ENCODE results near the gene NDUFS7. TPM values are rescaled to one million over a fixed set of nuclear protein-coding genes. Genes with fewer than 3 reads are reported as not detected.

Gene NDUFS7
- total RNA-seq, 2 experiments from 2014 or later, result 93.4 to 113 TPM

GRCh38 chr19:1389033-1389940 lies 5.6 kb downstream of the NDUFS7 start:
- ChIA-PET POLR2A (no interaction called here), CTCF (no interaction called here)
- no peak for DNase-seq
- H3K36me3 Mint-ChIP-seq (ENCODE audit: low read depth), result peaks cover 32% of the 10 kb centered on the region
- peaks cover 14% of the 10 kb centered on the region for H3K4me1 Mint-ChIP-seq
- H3K27ac Mint-ChIP-seq, result no peak overlapping the region
- H3K4me3 Mint-ChIP-seq, result no peak overlapping the region
- no peaks in the 10 kb centered on the region for H3K9me3 Mint-ChIP-seq (ENCODE audit: low read depth)
- intact Hi-C loops (cut with DNase I, micrococcal nuclease), result no loop called here
- H3K27me3 Mint-ChIP-seq, result no peaks in the 10 kb centered on the region
- no peak for ATAC-seq

- CTCF ChIA-PET, result no interaction called here
- no peak for ATAC-seq
- peaks cover 6% of the 10 kb centered on the region for H3K4me1 Mint-ChIP-seq
- peaks cover 32% of the 10 kb centered on the region for H3K36me3 Mint-ChIP-seq (ENCODE audit: low read depth)
- no peak overlapping the region for H3K27ac Mint-ChIP-seq
- no peaks in the 10 kb centered on the region for H3K9me3 Mint-ChIP-seq (ENCODE audit: low read depth)
- DNase-seq, result no peak
- intact Hi-C loops (cut with DNase I, micrococcal nuclease), result no loop called here
- H3K4me3 Mint-ChIP-seq, result no peak overlapping the region
- POLR2A ChIA-PET, result no interaction called here
- no peaks in the 10 kb centered on the region for H3K27me3 Mint-ChIP-seq
Measured at GRCh38 chr19:1390890-1391423, 7.2 kb downstream of the NDUFS7 start.

- DNase-seq (no peak), ATAC-seq (no peak)
- Mint-ChIP-seq H3K4me1 (peaks cover 5% of the 10 kb centered on the region), H3K4me3 (no peak overlapping the region), H3K36me3 (ENCODE audit: low read depth) (peaks cover 29% of the 10 kb centered on the region), H3K9me3 (ENCODE audit: low read depth) (no peaks in the 10 kb centered on the region), H3K27ac (no peak overlapping the region), H3K27me3 (no peaks in the 10 kb centered on the region)
- ChIA-PET POLR2A (no interaction called here), CTCF (interaction anchor here (0.5 kb wide), 1 partner anchor 51 kb away, joined by 3 read pairs; no protein-coding TSS in a partner anchor)
- intact Hi-C loops (cut with DNase I, micrococcal nuclease), result no loop called here
Measured at GRCh38 chr19:1392407-1392806, 8.7 kb downstream of the NDUFS7 start.

GRCh38 chr19:1392939-1393530 lies 9.3 kb downstream of the NDUFS7 start:
- DNase-seq, result no peak
- no peaks in the 10 kb centered on the region for H3K9me3 Mint-ChIP-seq (ENCODE audit: low read depth)
- POLR2A ChIA-PET, result no interaction called here
- H3K4me3 Mint-ChIP-seq, result no peak overlapping the region
- CTCF ChIA-PET, result no interaction called here
- no peaks in the 10 kb centered on the region for H3K27me3 Mint-ChIP-seq
- ATAC-seq, result no peak
- H3K4me1 Mint-ChIP-seq, result peaks cover 5% of the 10 kb centered on the region
- no peak overlapping the region for H3K27ac Mint-ChIP-seq
- intact Hi-C loops (cut with DNase I, micrococcal nuclease), result no loop called here
- H3K36me3 Mint-ChIP-seq (ENCODE audit: low read depth), result peaks cover 29% of the 10 kb centered on the region

- no peak for DNase-seq
- Mint-ChIP-seq H3K27me3 (no peaks in the 10 kb centered on the region), H3K4me3 (no peak overlapping the region), H3K36me3 (ENCODE audit: low read depth) (peaks cover 25% of the 10 kb centered on the region), H3K9me3 (ENCODE audit: low read depth) (no peaks in the 10 kb centered on the region), H3K27ac (no peak overlapping the region), H3K4me1 (peaks cover 5% of the 10 kb centered on the region)
- ChIA-PET POLR2A (no interaction called here), CTCF (no interaction called here)
- no peak for ATAC-seq
- intact Hi-C loops (cut with DNase I, micrococcal nuclease), result no loop called here
Measured at GRCh38 chr19:1393841-1394240, 10.1 kb downstream of the NDUFS7 start.

GRCh38 chr19:1394252-1395193 lies 10.8 kb downstream of the NDUFS7 start:
- Mint-ChIP-seq H3K27me3 (no peaks in the 10 kb centered on the region), H3K9me3 (ENCODE audit: low read depth) (no peaks in the 10 kb centered on the region), H3K27ac (no peak overlapping the region), H3K36me3 (ENCODE audit: low read depth) (peaks cover 19% of the 10 kb centered on the region), H3K4me1 (peaks cover 5% of the 10 kb centered on the region), H3K4me3 (no peak overlapping the region)
- ChIA-PET CTCF (no interaction called here), POLR2A (no interaction called here)
- ATAC-seq (no peak), DNase-seq (no peak)
- intact Hi-C loops (cut with DNase I, micrococcal nuclease), result no loop called here

- H3K9me3 Mint-ChIP-seq (ENCODE audit: low read depth), result no peaks in the 10 kb centered on the region
- ChIA-PET CTCF (no interaction called here), POLR2A (no interaction called here)
- intact Hi-C loops (cut with DNase I, micrococcal nuclease), result no loop called here
- ATAC-seq (no peak), DNase-seq (no peak)
- H3K4me3 Mint-ChIP-seq, result no peak overlapping the region
- no peaks in the 10 kb centered on the region for H3K27me3 Mint-ChIP-seq
- peaks cover 7% of the 10 kb centered on the region for H3K4me1 Mint-ChIP-seq
- H3K27ac Mint-ChIP-seq, result no peak overlapping the region
- H3K36me3 Mint-ChIP-seq (ENCODE audit: low read depth), result peaks cover 13% of the 10 kb centered on the region
Measured at GRCh38 chr19:1395194-1396018, 11.7 kb downstream of the NDUFS7 start.

GRCh38 chr19:1396019-1396767 lies 12.5 kb downstream of the NDUFS7 start:
- Mint-ChIP-seq H3K4me1 (peaks cover 7% of the 10 kb centered on the region), H3K9me3 (ENCODE audit: low read depth) (no peaks in the 10 kb centered on the region), H3K36me3 (ENCODE audit: low read depth) (peaks cover 7% of the 10 kb centered on the region), H3K27me3 (no peaks in the 10 kb centered on the region), H3K4me3 (no peak overlapping the region), H3K27ac (no peak overlapping the region)
- ChIA-PET POLR2A (no interaction called here), CTCF (no interaction called here)
- no peak for DNase-seq
- intact Hi-C loops (cut with DNase I, micrococcal nuclease), result no loop called here
- ATAC-seq, result no peak

GRCh38 chr19:1396768-1397679 lies 13.3 kb downstream of the NDUFS7 start:
- intact Hi-C loops (cut with DNase I, micrococcal nuclease), result no loop called here
- H3K9me3 Mint-ChIP-seq (ENCODE audit: low read depth), result no peaks in the 10 kb centered on the region
- H3K27ac Mint-ChIP-seq, result no peak overlapping the region
- no peaks in the 10 kb centered on the region for H3K27me3 Mint-ChIP-seq
- H3K36me3 Mint-ChIP-seq (ENCODE audit: low read depth), result peaks cover 5% of the 10 kb centered on the region
- no peak for DNase-seq
- peaks cover 7% of the 10 kb centered on the region for H3K4me1 Mint-ChIP-seq
- no peak for ATAC-seq
- CTCF ChIA-PET, result no interaction called here
- no peak overlapping the region for H3K4me3 Mint-ChIP-seq
- POLR2A ChIA-PET, result no interaction called here

- Mint-ChIP-seq H3K27me3 (peaks cover 1% of the 10 kb centered on the region), H3K4me1 (peaks cover 12% of the 10 kb centered on the region), H3K4me3 (no peak overlapping the region), H3K36me3 (ENCODE audit: low read depth) (peaks cover 1% of the 10 kb centered on the region), H3K27ac (no peak overlapping the region), H3K9me3 (ENCODE audit: low read depth) (no peaks in the 10 kb centered on the region)
- ATAC-seq, result no peak
- CTCF ChIA-PET, result interaction anchor here (1.0 kb wide), 1 partner anchor 12 kb away, joined by 4 read pairs; no protein-coding TSS in a partner anchor
- intact Hi-C loops (cut with DNase I, micrococcal nuclease), result no loop called here
- POLR2A ChIA-PET, result no interaction called here
- no peak for DNase-seq
Measured at GRCh38 chr19:1397838-1398237, 14.1 kb downstream of the NDUFS7 start.
